ENCODE results near the gene TRMT1. TPM values are rescaled to one million over a fixed set of nuclear protein-coding genes. Genes with fewer than 3 reads are reported as not detected.

Gene TRMT1
- total RNA-seq, 1 experiment from 2014 or later = 91.8 TPM

DNA sequence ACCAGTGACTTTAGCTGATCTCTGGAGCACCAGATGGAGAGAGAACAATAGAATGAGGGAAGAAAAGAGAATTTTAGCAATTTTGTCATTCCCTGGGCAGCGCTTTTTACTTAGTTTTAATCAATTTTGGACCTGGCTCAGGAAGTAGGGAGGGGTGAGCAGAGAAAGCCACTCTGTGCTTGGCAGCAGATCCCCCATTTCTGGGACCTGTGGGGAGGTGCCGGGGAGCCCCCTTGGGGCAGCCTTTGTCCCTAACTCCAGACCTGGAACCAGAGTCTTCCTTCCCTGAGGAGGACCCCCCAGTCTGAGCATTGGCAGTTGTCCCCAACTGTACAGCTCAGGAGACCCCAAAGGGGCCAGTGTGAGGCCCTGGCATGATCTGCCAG lies 24.4 kb downstream of the TRMT1 start:
- ChIA-PET CTCF (interaction anchor here (1.2 kb wide), 1 partner anchor 17 kb away, joined by 68 read pairs; no protein-coding TSS in a partner anchor), POLR2A (ENCODE audit: unreplicated experiment) (no interaction called here)
- H3K9me3 ChIP-seq (ENCODE audit: low read length) = no peaks in the 10 kb centered on the region
- no peaks in the 10 kb centered on the region for H3K79me2 ChIP-seq (ENCODE audit: low read length)
- BruUV-seq (replicated peaks) = no TSS peak
- no peak for DNase-seq
- H3K27me3 ChIP-seq (ENCODE audit: low read length) = no peaks in the 10 kb centered on the region
- peaks cover 9% of the 10 kb centered on the region; the same call in 1 of the 2 replicates for H3K4me1 ChIP-seq (ENCODE audit: insufficient read depth, low read length)
- TF ChIP-seq EZH2phosphoT487 (IDR thresholded peaks at IDR 0.05; ENCODE audit: borderline replicate concordance, low read length) (no peak), EZH2 (IDR thresholded peaks at IDR 0.05; ENCODE audit: low read length, unreplicated experiment) (no peak)
- TF ChIP-seq, protein P1, sequence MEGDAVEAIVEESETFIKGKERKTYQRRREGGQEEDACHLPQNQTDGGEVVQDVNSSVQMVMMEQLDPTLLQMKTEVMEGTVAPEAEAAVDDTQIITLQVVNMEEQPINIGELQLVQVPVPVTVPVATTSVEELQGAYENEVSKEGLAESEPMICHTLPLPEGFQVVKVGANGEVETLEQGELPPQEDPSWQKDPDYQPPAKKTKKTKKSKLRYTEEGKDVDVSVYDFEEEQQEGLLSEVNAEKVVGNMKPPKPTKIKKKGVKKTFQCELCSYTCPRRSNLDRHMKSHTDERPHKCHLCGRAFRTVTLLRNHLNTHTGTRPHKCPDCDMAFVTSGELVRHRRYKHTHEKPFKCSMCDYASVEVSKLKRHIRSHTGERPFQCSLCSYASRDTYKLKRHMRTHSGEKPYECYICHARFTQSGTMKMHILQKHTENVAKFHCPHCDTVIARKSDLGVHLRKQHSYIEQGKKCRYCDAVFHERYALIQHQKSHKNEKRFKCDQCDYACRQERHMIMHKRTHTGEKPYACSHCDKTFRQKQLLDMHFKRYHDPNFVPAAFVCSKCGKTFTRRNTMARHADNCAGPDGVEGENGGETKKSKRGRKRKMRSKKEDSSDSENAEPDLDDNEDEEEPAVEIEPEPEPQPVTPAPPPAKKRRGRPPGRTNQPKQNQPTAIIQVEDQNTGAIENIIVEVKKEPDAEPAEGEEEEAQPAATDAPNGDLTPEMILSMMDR (conservative IDR thresholded peaks at IDR 0.05; ENCODE audit: low read depth, low read length) = no peak
- no peak overlapping the region for H3K4me3 ChIP-seq (ENCODE audit: low read length)
- no peak overlapping the region for H3K9ac ChIP-seq (ENCODE audit: low read length)
- intact Hi-C loops (cut with micrococcal nuclease) = loop anchor here (2.0 kb wide), 1 partner anchor 17 kb away; no protein-coding TSS in a partner anchor
- H3K27ac ChIP-seq (ENCODE audit: low read length) = no peak overlapping the region
- H3K36me3 ChIP-seq (ENCODE audit: low read depth, low read length) = no peaks in the 10 kb centered on the region; the same call in 1 of the 2 replicates
- H2AFZ ChIP-seq (ENCODE audit: low read length) = no peak overlapping the region
- no peak for ATAC-seq
- no peaks in the 10 kb centered on the region for H3F3A ChIP-seq (ENCODE audit: low read length, unreplicated experiment)
- no peak overlapping the region for H3K4me2 ChIP-seq (ENCODE audit: low read length)
- no peaks in the 10 kb centered on the region for H4K20me1 ChIP-seq (ENCODE audit: low read length)
- no peaks in the 10 kb centered on the region for H3K9me2 ChIP-seq (replicated peaks; ENCODE audit: low read length)

DNA sequence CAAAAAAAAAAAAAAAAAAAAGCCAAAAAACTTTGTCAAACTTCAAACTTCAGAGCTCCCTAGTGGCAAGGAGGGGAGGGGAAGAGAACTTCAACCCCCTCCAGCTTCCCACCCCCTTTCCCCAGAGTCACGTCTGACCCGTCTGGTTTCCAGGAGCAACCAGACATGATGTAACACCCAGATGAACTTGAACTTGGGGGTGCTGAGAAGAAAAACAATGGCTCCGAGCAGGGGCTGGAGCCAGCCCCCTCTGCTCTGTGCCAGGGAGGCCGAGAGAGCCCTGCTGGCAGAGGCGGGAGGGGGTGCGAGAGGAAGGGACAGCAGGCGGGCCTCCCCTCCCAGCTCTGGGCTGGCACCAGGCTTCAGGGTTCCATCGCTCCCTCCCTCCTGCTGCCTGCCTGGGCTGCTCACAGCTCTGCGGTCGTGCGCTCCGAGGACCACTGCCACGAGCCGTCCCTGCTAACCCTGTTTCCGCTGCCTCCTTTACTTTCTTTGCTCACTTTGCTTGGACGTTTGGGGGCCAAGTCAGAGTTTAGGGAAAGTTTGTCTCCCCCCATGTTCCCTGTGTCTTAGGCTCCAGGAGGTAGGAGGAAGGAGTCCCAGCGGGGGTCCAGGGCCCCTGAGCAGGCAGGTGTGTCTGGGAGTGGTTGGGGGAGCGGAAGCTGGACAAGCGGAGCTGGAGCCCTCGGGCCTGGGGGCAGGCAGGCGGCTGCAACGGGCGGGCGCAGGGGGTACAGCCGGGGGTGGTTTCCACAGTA lies 25.0 kb downstream of the TRMT1 start:
- no peak for TF ChIP-seq EZH2phosphoT487 (IDR thresholded peaks at IDR 0.05; ENCODE audit: borderline replicate concordance, low read length)
- TF ChIP-seq, protein P1 (conservative IDR thresholded peaks at IDR 0.05; ENCODE audit: low read depth, low read length) = no peak
- TF ChIP-seq EZH2 (IDR thresholded peaks at IDR 0.05; ENCODE audit: low read length, unreplicated experiment) = no peak
- Histone ChIP-seq H4K20me1 (ENCODE audit: low read length) (no peaks in the 10 kb centered on the region), H2AFZ (ENCODE audit: low read length) (no peak overlapping the region), H3K27me3 (ENCODE audit: low read length) (no peaks in the 10 kb centered on the region), H3K4me2 (ENCODE audit: low read length) (no peak overlapping the region), H3K79me2 (ENCODE audit: low read length) (no peaks in the 10 kb centered on the region), H3K36me3 (ENCODE audit: low read depth, low read length) (no peaks in the 10 kb centered on the region; the same call in 1 of the 2 replicates), H3K4me3 (ENCODE audit: low read length) (no peak overlapping the region), H3K4me1 (ENCODE audit: insufficient read depth, low read length) (peaks cover 9% of the 10 kb centered on the region; the same call in 1 of the 2 replicates), H3K9me3 (ENCODE audit: low read length) (no peaks in the 10 kb centered on the region), H3K9me2 (replicated peaks; ENCODE audit: low read length) (no peaks in the 10 kb centered on the region), H3K9ac (ENCODE audit: low read length) (no peak overlapping the region), H3K27ac (ENCODE audit: low read length) (no peak overlapping the region), H3F3A (ENCODE audit: low read length, unreplicated experiment) (no peaks in the 10 kb centered on the region)
- ATAC-seq = no peak
- ChIA-PET CTCF (interaction anchor here (1.2 kb wide), 1 partner anchor 17 kb away, joined by 68 read pairs; no protein-coding TSS in a partner anchor), POLR2A (ENCODE audit: unreplicated experiment) (interaction anchor here (0.6 kb wide), 1 partner anchor 39 kb away, joined by 3 read pairs; no protein-coding TSS in a partner anchor)
- intact Hi-C loops (cut with micrococcal nuclease) = loop anchor here (2.0 kb wide), 1 partner anchor 17 kb away; no protein-coding TSS in a partner anchor
- DNase-seq = no peak
- BruUV-seq (replicated peaks) = no TSS peak

Measured in PC-3 (cell line).